RKO (cell line): ENCODE measurements around the gene DYDC1.
"Not testable (repeated sequence)": the region's sequence is repeated elsewhere in the genome, so short reads cannot be mapped to it uniquely, and the experiment has no call there.

ENCODE experiments used
- DNase-seq: peaks from one replicate; pipeline ENCODE4 v3.0.0-alpha.2; 2016; ENCODE audit warnings: low spot score

The DYDC1 gene

DNA sequence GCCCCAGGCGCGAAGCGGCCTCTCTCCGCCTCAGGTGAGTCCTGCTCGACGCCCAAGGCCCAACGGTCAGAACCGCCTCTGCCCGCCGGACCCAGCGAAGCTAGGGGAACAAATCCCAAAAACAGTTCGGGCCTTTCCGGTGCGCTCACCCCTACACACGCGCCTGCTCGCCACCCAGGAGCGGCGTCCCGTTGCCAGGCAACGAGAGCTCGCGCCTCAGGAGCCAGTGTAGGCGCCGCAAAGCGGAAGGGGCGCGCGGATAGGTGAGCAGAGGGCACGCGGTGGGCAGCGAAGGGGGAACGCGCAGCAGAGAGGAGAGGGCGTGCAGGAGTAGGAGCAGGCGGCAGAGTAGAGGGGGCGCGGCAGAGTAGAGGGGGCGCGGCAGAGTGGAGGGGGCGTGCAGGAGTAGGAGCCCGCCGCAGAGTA is at the start of gene DYDC1, which contains the start of gene DYDC2:
Gene DYDC1 (minus strand): TSS at position 193 of the 426 bp plus-strand sequence. CDS start 4,154 bp downstream, outside the sequence.
Gene DYDC2 (plus strand): TSS at position 219 of the 426 bp plus-strand sequence. CDS start 5,663 bp downstream, outside the sequence.
- no peak for DNase-seq

DNA sequence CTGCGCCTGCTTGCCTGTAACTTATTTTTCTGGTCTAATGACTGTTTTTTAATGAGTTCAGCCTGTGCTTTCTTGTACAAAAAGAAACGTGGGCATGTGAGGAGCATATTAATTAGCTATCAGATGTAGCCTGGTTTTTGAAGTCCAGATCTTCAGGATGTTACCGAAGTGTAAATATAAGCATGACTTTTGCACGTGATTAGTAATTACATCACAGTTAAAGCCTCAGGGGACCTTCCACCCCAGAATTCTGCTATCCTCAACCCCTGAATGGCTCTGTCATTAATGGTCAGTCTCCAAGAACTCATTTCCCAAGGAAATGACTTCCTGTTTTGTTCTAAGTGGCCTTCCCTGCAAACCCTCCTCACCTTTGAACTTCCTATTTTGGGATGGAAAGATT is 49.6 kb upstream of the DYDC1 start:
- no peak for DNase-seq

DNA sequence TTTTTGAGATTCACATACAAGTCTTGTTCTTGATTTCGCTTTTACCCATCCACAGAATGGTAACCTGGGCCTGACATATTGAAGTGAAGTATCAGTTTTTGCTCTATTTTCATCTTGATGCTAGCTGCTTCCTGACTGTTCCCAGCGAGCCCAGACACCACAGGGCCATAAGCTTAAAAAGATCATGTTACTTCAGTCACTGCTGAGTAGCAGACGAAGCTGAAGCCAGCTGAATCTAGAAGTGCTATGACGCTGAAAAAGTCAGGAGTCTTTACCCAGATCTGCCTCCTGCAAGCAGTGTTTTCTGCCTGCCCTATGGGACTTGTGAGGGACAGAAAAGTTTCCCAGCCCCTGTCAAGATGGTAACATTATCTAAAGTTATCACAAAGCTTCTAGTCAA is 49.1 kb upstream of the DYDC1 start:
- DNase-seq: no peak

DNA sequence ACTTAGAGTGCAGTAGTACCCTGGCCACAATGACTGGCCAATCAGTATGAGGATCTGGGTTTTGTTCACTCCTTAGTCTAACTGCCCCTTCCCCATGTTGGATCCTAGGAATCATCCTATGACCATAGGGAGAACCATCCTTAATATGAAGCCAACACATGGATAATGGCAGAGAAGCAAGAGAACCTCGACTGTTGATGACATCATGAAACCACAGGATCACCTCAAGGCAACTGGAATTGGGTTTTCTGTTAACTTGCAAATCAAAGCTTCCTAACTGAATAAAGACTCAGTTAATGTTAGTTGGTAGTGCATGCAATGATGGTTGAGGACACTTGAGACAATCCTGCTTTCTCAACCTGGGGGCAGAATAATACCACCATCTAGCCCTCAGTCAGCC is 48.5 kb upstream of the DYDC1 start:
- no peak for DNase-seq

DNA sequence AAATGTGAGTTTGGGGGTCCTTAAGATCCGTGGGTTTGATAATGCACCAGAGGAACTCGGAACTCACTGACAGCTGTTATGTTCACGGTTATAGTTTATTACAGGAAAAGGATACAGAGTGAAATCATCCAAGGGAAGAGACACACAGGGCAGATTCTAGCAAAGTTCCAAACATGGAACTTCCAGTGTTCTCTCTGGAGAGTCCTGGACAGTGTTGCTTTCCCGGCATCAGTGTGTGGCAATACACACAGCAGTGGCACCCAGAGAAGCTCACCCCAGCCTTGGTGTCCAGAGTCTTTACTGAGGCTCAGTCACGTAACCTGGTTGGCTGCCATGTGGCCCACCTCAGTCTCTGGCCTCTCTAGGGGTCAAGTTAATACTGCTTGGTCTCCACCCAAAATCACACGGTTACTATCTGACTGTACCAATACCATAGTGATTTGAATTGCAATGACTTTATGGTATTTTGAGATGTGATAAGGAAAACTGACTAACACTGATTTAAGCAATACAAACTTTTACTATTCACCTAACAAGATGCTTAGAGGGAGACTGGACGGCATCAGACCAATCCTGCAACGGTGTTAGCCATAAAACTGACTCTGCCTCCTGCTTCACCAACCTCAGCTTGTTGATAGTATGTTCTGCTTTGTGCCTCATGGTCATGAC is 43.7 kb upstream of the DYDC1 start:
- no peak for DNase-seq

DNA sequence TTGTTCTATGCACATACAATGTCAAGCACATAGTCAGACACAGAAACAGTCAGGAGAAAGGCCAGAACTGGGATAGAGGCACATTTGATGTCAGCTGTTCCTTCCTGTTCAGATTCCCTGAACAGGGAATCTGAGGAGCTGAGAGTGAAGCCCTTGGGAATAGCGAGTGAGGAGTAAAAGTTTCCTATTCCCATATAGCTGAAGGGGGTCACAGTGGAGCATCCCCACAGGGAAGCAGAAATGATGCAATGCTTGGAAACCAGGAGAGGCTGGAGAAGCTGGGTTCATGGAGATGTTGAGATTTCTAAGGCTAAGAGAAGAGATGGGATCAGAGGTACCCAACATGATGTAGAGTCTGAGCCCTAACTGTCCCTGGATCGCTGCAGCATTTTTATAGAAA is 40.5 kb upstream of the DYDC1 start:
- DNase-seq: no peak

DNA sequence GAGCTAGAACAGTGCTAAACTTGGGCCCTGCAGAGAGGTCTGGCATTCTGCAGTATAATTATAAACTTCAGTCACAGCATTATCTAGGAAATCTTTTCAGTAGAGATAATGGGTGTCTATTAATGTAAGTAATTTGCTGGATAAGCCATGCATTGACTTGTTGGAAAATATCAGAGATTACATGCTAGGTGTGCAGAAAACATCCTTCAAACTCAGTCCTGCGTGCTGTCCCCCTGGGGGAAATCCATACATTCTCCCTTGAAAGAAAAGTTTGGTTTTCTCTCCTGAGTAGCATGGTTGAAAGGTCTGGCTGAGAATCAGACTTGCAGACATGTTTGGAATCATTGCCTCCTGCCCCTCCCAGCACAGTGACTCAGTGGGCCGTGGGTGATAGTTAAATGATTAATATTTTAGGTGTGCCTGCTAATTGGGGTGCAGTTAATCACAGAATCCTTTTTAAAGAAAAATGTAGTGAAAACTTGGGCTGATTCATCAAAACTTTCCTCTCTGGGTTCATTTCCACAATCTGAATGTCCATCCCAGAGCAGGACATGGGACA is 37.9 kb upstream of the DYDC1 start:
- no peak for DNase-seq

DNA sequence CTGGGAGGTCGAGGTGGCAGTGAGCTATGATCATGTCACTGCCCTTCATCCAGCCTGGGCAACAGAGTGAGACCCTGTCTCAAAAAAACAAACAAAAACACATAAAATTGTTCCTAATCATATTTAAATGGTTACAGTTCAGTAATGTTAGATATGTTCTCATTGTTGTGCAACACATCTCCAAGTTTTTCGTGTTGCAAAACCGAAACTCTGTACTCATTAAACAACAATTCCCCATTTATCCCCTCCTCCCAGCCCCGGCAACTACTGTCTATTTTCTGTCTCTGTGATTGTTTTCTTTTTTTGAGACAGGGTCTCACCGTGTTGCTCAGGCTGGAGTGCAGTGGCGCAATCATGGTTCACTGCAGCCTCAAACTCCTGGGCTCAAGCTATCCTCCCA is 35.7 kb upstream of the DYDC1 start:
- no peak for DNase-seq

DNA sequence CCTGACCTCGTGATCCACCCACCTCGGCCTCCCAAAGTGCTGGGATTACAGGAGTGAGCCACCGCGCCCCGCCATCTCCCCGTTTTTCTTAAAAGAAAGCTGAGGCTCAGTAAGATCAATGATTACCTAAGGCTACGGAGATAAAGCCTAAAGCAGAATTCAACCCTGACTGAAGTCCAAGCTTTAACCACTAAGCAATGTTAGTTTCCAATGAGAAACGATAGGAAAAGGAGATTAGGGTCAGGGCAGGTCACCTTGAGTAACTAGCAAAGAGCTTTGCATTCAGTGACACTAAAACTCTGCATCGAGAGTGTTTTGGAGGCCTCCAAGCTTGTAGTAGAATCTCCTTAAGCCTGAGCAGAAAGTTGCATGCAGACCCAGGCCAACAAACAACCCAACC is 34.2 kb upstream of the DYDC1 start:
- no peak for DNase-seq

DNA sequence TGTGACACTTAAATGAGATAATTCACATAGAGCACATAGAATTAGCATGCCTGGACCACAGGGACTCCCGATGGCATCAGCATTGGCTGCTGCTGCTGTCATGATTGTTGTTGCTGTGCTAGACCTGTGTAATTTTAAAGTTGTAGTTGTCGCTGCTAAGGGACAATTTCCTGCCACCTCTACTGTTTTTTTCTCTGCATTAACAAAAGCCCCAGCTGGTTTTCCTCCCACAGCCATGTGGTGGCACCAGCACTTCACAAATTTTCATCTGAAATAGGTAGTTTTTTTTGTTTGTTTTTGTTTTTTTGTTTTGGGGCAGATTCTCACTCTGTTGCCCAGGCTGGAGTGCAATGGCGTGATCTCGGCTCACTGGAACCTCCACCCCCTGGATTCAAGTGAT is 26.4 kb upstream of the DYDC1 start:
- DNase-seq: peak; percentile 67

DNA sequence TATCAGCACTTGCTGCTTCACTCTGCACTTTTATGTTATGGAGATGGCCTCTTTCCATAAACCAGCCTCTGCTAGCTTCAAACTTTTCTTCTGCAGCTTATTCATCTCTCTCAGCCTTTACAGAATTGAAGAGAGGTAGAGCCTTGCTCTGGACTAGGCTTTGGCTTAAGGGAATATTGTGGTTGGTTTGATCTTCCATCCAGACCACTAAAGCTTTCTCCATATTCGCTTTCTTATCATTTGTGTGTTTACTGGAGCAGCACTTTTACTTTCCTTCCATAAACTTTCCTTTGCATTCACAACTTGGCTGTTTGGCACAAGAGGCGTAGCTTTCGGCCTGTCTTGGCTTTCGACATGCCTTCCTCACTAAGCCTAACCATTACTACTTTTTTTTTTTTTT is 23.6 kb upstream of the DYDC1 start:
- DNase-seq: no peak

DNA sequence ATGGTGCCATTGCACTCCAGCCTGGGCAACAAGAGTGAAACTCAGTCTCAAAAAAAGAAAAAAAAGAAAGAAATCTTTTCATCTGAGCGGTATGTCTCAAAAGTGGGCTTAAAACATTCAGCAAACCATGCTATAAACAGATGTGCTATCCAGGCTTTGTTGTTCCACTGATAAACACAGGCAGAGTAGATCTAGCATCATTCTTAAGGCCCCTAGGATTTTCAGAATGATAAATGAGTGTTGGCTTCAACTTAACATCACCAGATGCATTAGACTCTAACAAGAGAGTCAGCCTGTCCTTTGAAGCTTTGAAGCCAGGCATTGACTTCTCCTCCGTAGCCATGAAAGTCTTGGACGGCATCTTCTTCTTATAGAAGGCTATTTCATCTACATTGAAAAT is 23.1 kb upstream of the DYDC1 start:
- no peak for DNase-seq

DNA sequence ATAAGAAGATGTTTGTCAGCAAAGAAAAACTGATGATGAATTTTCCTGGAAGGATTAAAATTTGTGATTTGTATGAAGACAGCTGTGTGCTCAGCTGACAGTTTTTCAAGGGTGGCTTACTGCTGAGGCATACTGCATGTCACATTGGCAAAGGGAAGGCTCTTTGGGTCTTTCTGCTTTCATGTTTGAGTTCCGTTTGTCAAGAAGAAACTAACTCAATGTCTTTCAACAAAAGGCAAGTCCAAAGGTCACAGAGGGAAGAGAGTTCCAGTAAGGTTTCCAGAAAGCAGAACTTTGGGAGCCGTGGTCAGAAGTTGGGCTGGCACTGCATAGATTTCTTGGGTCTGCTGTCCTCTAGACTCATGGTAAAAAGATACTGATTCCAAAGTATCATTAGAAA is 16.9 kb upstream of the DYDC1 start:
- no peak for DNase-seq

DNA sequence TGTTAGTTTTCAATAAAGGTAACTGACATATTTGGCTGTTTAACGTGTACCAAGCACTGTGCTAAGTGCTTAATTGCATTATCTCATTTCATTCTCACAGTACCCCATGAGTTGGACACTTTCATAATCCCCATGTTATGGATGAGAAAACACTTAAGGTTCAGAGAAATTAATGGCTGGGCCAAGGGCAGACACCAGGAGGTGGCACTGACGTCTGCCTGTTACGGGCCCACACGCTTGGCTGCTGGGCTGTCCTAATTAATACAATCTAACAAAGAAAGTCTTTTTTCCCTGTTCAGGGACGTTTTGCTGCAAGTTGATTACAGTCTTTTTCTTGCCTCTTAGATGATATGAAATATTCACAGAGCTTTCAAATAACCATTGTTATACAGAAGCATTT is 16.1 kb upstream of the DYDC1 start:
- no peak for DNase-seq

DNA sequence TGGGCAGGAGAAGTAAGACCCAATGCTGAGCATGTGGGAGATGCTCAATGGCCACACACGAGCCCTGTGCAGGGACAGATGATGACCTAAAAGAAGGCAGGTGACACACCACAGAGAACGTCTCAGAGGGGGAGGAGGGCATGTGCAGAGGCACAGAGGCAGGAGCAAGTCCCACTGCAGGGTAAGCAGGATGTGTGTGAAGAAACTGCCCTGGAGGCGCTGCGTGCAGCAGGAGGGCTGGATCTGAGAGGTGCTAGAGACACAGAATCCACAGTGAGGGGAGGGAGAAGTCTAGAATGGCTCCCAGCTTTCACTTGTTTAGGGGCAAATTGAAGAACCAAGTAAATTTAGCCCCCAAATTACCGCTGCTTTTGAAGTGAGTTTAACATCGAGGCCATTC is 14.9 kb upstream of the DYDC1 start:
- DNase-seq: no peak

DNA sequence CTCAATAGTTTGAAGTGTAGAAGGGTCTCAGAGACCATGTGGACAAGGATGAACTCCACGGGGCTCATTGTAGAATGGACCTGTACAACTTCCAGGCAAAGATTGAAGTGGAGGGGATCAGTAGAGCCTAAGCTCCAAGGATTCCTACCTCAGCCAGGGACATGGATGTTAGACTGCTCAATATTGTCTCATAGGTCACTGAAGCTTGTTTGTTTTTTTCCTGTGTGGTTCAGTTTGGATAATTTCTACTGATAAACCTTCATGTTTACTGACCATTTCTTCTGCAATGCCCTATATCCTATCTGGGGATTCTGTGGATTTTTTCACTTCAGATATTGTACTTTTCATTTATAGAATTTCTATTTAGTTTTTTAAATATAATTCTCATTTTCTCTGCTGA is 9.0 kb upstream of the DYDC1 start:
- no peak for DNase-seq

DNA sequence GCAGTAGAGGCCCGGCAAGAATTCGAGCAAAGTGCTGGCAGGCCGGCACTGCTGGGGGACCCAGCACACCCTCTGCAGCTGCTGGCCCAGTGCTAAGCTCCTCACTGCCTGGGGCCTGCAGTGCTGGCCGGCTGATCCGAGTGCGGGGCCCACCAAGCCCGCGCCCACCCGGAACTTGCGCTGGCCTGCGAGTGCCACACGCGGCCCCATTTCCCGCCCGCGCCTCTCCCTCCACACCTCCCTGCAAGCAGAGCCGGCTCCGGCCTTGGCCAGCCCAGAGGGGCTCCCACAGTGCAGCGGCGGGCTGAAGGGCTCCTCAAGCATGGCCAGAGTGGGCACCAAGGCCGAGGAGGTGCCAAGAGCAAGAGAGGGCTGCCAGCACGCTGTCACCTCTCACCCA is 3.1 kb upstream of the DYDC1 start:
- no peak for DNase-seq

DNA sequence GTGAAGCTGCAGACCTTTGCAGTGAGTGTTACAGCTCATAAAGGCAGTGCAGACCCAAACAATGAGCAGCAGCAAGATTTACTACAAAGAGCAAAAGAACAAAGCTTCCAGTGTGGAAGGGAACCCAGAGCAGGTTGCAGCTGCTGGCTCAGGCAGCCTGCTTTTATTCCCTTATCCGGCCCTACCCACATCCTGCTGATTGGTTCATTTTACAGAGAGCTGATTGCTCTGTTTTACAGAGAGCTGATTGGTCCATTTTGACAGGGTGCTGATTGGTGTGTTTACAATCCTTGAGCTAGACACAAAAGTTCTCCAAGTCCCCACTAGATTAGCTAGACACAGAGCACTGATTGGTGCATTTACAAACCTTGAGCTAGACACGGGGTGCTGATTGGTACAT is 2.4 kb upstream of the DYDC1 start:
- DNase-seq: not testable (repeated sequence)

DNA sequence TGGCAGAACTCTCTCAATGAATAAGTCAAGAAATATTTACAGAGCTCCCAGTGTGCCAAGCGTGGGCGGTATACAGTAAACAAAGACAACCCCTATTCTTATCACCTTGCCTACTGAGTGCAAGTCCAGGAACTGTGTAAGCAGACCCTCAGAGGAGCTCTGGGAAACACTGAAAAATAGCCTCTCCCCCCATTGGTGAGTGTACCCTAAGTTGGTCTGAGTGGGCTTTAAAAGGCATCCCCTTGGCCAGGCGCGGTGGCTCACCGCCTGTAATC is 1.2 kb upstream of the DYDC1 start:
- no peak for DNase-seq

DNA sequence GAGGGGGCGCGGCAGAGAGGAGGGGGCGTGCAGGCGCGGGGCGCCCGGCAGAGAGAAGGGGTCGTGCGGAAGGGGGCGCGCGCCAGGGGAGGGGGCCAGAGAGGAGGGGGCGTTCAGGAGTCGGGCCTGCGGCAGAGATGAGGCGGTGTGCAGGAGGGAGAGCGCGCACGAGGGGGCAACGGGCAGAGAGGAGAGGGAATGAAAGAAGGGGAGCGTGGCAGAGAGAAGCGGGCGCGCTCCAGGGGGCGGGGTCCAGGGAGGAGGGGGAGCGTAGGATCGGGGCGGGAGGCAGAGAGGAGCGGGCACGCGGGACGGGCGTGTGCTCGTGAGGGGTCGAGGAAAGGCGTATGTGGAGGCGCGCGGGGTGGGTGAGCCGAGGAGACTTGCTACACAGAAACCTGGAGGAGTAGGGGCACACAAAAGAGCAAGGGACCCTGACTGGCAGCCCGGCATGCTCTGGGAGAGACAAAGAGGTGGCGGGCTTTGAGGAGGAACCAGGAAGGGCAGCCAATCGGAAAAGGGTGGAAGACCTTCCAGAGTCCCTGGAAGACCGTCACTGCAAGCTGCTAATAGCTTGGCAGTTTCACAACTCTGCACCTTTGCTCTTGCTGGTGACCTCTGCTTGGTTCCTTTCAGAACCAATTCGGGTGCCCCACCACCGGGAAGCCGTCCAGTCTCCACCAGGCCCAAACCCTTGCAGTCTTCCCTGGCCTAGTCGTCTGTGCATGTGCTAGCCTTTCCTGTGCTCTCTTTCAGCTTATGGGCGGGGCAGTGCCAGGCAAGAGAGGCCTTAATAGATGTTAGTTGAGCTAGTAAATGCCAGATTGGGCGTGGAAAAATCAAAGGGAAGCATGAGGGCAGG is 665 bp upstream of the DYDC1 start:
- DNase-seq: no peak

DNA sequence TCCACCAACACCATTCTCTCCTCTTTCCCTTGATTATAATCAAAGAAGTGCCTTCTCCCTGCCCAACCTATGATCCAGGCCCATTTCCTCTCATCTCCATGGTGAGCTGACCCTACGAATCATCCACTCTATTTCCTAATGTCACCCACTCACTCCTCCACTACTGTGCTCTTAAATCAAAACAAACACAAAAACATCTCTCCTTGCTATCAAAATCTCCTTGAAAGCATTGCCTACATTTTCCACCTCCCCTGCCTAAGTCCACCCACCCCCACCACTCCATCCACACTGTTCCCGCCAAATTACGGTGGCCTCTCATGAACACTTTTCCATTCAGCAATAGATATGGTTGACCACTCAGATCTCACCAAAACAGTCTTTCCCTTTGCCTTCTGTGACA is 5.3 kb downstream of the DYDC1 start:
- no peak for DNase-seq

DNA sequence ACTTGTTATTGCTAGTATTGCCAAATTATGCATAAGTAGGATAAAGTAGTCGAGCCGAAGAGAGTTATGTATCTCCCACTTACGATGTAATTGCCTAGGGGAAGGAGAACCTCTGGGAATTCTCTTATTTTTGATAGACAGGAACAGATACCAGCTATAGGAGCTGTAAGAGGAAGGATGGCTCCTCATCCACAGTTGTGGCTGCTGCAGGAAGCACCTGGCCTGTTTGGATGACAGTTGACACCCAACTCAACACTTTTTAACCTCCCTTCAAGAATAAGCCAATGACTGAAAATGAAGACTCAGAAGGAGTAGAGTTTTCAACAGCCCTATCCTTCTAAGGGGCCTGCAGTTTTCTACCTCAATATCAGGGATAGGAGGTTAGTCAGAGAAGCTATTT is 6.3 kb downstream of the DYDC1 start:
- DNase-seq: no peak

DNA sequence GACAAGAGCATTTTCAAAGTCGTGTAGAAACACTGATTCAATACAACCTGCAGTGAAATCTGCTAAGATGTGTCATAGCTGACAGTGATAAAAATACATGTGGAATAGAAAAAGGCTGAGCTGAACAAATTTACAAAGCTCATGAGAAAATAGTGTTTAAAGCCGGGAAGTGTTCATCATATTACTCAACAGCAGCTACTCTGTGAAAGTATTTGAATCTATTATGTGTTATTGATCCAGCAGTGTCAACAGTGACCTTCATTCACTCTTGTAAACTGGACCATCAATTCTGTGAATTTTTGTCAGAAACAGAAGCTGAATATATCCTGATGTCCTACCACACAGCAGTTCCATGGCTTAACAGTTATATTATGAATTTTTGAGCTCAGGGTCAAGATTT is 11.6 kb downstream of the DYDC1 start:
- DNase-seq: no peak

DNA sequence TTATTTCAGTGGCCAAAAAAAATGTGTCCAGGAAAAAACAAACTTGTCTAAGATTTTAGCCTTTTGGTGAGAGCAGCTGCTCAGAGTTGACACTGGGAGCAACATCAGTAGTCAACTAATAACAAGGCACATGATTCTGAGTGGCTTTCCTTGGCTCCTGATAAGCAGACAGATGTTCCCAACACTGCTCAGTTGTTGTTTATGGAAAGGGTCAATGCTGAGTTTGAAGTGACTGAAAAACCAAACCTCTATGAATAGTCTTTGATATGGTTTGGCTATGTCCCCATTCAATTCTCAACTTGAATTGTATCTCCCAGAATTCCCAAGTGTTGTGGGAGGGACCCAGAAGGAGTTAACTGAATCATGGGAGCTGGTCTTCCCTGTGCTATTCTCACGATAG is 12.3 kb downstream of the DYDC1 start:
- no peak for DNase-seq
